Progenitor cell of endocrine pancreas (in vitro differentiated cells): ENCODE measurements around the gene PACSIN1. TPM values are rescaled to one million over a fixed set of nuclear protein-coding genes. Genes with fewer than 3 reads are reported as not detected.

Source experiments
- DNase-seq: peaks from one replicate; pipeline ENCODE4 v3.0.0; 2021; ENCODE audit warnings: low spot score; ENCODE audit not compliant: unreplicated experiment
- H3K27ac Mint-ChIP-seq: 2 replicates; pipeline ENCODE4 v1.8.0; 2021; ENCODE audit warnings: mild to moderate bottlenecking, moderate library complexity, mixed read lengths
- H3K27me3 Mint-ChIP-seq: 2 replicates; pipeline ENCODE4 v1.8.0; 2021; ENCODE audit warnings: mixed read lengths
- H3K36me3 Mint-ChIP-seq: 2 replicates; pipeline ENCODE4 v1.8.0; 2022; ENCODE audit warnings: mixed read lengths; ENCODE audit not compliant: insufficient read depth
- H3K4me1 Mint-ChIP-seq: 2 replicates; pipeline ENCODE4 v1.8.0; 2021; ENCODE audit warnings: low read depth, mixed read lengths
- H3K4me3 Mint-ChIP-seq: 2 replicates; pipeline ENCODE4 v1.8.0; 2021; ENCODE audit warnings: low read depth, mild to moderate bottlenecking, moderate library complexity, mixed read lengths
- H3K9me3 Mint-ChIP-seq: 2 replicates; pipeline ENCODE4 v1.8.0; 2021; ENCODE audit warnings: low read depth, mixed read lengths
- total RNA-seq: library from RNA; stranded (reverse); gene quantifications from 2 replicates; pipeline ENCODE4 v1.2.1, GENCODE V29; 2021
- TF ChIP-seq, protein P1 (sequence below): fragments of 200-600 bp; sonication (generic); IDR thresholded peaks from one replicate; pipeline ENCODE4 v1.5.0; 2021; ENCODE audit warnings: antibody characterized with exemption, mild to moderate bottlenecking; ENCODE audit not compliant: unreplicated experiment

The PACSIN1 gene
- total RNA-seq, 1 donor from 2014 or later, result 0.72 TPM

DNA sequence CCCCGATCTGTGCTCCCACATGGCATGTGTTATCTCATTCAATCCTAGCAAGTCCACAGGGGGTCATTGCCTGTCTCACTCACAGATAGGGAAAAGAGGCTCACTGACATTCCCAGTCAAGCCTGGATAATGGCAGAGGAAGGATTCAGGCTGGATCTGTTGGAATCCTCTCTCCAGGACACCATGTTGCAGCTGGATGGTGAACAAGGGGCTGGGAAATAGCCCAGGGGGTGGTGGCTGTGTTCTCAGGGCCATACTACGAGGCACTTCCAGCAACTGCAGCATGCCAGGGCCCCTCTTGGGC is 95.3 kb downstream of the PACSIN1 start:
- H3K27ac Mint-ChIP-seq, result no peak overlapping the region

DNA sequence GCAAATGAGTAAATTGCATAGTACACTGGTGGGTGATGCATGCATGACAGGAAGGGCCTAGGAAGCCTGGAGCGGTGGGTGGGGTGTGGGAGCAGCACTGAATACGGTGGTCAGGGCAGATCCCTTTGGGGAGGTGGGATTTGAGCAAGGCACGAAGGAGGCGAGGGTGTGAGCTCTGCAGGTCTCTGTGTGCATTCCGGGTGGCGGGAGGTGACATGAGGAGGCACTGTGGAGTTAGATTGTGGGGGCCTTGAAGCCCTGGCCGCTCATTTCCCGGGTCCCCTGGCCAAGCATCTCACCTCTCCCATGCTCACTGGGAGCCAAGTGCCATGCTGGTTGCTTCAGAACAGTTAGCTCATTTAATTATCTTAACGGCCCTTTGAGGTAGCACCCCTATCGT is 96.5 kb downstream of the PACSIN1 start:
- H3K4me3 Mint-ChIP-seq, result no peak overlapping the region
- TF ChIP-seq, protein P1, sequence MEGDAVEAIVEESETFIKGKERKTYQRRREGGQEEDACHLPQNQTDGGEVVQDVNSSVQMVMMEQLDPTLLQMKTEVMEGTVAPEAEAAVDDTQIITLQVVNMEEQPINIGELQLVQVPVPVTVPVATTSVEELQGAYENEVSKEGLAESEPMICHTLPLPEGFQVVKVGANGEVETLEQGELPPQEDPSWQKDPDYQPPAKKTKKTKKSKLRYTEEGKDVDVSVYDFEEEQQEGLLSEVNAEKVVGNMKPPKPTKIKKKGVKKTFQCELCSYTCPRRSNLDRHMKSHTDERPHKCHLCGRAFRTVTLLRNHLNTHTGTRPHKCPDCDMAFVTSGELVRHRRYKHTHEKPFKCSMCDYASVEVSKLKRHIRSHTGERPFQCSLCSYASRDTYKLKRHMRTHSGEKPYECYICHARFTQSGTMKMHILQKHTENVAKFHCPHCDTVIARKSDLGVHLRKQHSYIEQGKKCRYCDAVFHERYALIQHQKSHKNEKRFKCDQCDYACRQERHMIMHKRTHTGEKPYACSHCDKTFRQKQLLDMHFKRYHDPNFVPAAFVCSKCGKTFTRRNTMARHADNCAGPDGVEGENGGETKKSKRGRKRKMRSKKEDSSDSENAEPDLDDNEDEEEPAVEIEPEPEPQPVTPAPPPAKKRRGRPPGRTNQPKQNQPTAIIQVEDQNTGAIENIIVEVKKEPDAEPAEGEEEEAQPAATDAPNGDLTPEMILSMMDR, result no peak
- H3K27me3 Mint-ChIP-seq, result peaks cover 42% of the 10 kb centered on the region
- H3K36me3 Mint-ChIP-seq, result no peaks in the 10 kb centered on the region
- peaks cover 26% of the 10 kb centered on the region for H3K4me1 Mint-ChIP-seq
- H3K9me3 Mint-ChIP-seq, result no peaks in the 10 kb centered on the region
- DNase-seq, result no peak
- H3K27ac Mint-ChIP-seq, result no peak overlapping the region

More for the DNA sequence above, 95.3 kb downstream of the PACSIN1 start:
- no peak overlapping the region for H3K4me3 Mint-ChIP-seq
- no peaks in the 10 kb centered on the region for H3K9me3 Mint-ChIP-seq
- peaks cover 27% of the 10 kb centered on the region for H3K4me1 Mint-ChIP-seq
- peaks cover 38% of the 10 kb centered on the region for H3K27me3 Mint-ChIP-seq
- TF ChIP-seq, protein P1, result no peak
- no peak for DNase-seq
- H3K36me3 Mint-ChIP-seq, result no peaks in the 10 kb centered on the region

DNA sequence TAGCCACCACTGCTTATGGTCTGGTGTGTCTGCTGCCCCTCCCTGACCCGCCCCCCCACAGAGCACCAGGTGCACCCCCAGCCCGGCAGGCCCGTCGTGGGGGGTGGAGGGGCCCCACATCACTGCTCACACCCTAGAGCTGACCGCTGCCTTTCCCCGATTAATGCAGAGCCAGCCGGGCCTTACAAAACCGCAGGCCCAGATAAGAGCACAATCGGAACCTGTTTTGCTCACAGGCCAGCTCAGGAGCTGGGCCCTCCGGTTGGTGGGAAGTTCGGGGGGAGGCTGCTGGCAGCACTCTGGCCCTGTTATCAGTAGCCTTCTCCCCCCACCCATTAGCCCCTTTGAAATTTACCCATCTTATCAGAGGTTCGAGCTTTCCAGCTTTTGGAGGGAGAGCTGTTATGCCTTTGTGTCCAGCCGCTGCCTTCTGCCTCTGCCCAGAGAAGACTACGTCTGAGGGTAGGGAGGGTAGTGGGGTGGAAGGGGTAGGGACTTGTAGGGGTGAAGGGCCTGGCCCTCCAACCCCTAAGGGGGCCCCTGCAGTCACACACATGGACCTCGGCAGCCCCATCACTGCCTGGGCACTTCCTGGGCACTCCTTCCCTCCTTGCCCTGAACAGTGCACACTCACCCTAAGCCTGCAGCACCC is 97.1 kb downstream of the PACSIN1 start:
- H3K9me3 Mint-ChIP-seq, result no peaks in the 10 kb centered on the region
- peak overlapping the region; percentile 18 for H3K27ac Mint-ChIP-seq
- TF ChIP-seq, protein P1, result no peak
- no peaks in the 10 kb centered on the region for H3K36me3 Mint-ChIP-seq
- DNase-seq, result no peak
- peaks cover 25% of the 10 kb centered on the region for H3K4me1 Mint-ChIP-seq
- H3K4me3 Mint-ChIP-seq, result no peak overlapping the region
- peaks cover 45% of the 10 kb centered on the region for H3K27me3 Mint-ChIP-seq

DNA sequence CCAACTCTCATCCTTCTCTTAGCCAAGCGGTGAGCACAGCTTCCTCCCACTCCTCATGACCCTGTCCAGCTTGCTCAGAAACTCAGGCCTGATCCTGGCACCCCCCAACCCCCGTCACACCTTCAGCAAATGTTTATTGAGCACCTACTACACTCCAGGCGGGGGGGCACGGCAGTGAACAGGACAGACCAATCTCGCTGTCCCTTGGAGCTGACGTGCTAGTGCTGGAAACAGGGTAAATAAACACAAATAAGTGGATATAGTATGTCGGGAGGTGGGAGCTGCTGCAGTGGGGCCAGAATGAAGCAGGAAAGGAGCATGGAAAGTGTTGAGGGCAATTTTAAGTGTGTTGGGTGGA is 97.6 kb downstream of the PACSIN1 start:
- no peak for DNase-seq
- Mint-ChIP-seq H3K27me3 (peaks cover 50% of the 10 kb centered on the region), H3K4me3 (no peak overlapping the region), H3K9me3 (no peaks in the 10 kb centered on the region), H3K36me3 (no peaks in the 10 kb centered on the region), H3K4me1 (peaks cover 25% of the 10 kb centered on the region), H3K27ac (peak overlapping the region; percentile 18)
- TF ChIP-seq, protein P1, result no peak

DNA sequence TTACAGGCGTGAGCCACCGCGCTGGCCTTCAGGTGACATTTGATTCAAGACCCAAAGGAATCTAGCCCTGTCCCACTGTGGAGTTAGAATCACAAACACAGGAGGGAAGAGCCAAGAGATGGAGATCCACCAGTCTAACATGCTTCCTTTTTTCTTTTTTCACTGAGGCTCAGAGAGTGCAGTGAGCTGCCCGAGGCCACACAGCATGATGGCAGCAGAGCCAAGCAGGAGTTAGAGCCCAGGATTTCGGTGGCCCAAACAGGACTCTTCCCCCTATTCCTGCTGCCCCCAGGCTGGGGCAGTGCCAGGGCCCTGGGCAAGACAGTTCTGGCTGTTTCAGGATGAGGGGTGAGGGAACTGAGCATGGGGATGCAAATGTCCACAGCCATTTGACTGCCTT is 98.3 kb downstream of the PACSIN1 start:
- no peak overlapping the region for H3K4me3 Mint-ChIP-seq
- H3K27me3 Mint-ChIP-seq, result peaks cover 55% of the 10 kb centered on the region
- H3K9me3 Mint-ChIP-seq, result no peaks in the 10 kb centered on the region
- H3K27ac Mint-ChIP-seq, result no peak overlapping the region
- H3K4me1 Mint-ChIP-seq, result peaks cover 25% of the 10 kb centered on the region
- TF ChIP-seq, protein P1, result no peak
- no peak for DNase-seq
- no peaks in the 10 kb centered on the region for H3K36me3 Mint-ChIP-seq
